Measurements from ENCODE around the gene CACNA1H.

The CACNA1H gene

GRCh38 chr16:1117176-1117900 is 35.6 kb upstream of the CACNA1H start:
- H3K27me3 ChIP-seq (ENCODE audit: control insufficient read depth, low read length): no peaks in the 10 kb centered on the region
- no peak overlapping the region for H3K4me2 ChIP-seq (ENCODE audit: low read length)
- no peaks in the 10 kb centered on the region for H4K20me1 ChIP-seq (ENCODE audit: control insufficient read depth, insufficient read depth, low read depth, low read length)
- no peak overlapping the region for H3K4me3 ChIP-seq (ENCODE audit: low read length)
- no peaks in the 10 kb centered on the region for H3K79me2 ChIP-seq (ENCODE audit: control insufficient read depth, low read length)
- H3K4me1 ChIP-seq (ENCODE audit: control insufficient read depth, low read length): peaks cover 12% of the 10 kb centered on the region
- H3K9me3 ChIP-seq (ENCODE audit: control insufficient read depth, insufficient read depth, low read length): no peaks in the 10 kb centered on the region
- no peaks in the 10 kb centered on the region for H3K9me2 ChIP-seq (replicated peaks; ENCODE audit: control insufficient read depth, low read length)
- TF ChIP-seq EZH2phosphoT487 (IDR thresholded peaks at IDR 0.05; ENCODE audit: borderline replicate concordance, low read length): no peak
- TF ChIP-seq CTCF (IDR thresholded peaks at IDR 0.05; ENCODE audit: low read depth, low read length, poor library complexity, severe bottlenecking): no peak
- no peaks in the 10 kb centered on the region for H3F3A ChIP-seq (ENCODE audit: control insufficient read depth, insufficient read depth)
- H3K36me3 ChIP-seq (ENCODE audit: control insufficient read depth, low read length): no peaks in the 10 kb centered on the region
- H3K27ac ChIP-seq (ENCODE audit: low read depth, low read length): no peak overlapping the region

GRCh38 chr16:1117926-1118325 is 35.0 kb upstream of the CACNA1H start:
- Histone ChIP-seq H3K36me3 (ENCODE audit: control insufficient read depth, low read length) (no peaks in the 10 kb centered on the region), H3K9me3 (ENCODE audit: control insufficient read depth, insufficient read depth, low read length) (no peaks in the 10 kb centered on the region), H3F3A (ENCODE audit: control insufficient read depth, insufficient read depth) (no peaks in the 10 kb centered on the region), H3K79me2 (ENCODE audit: control insufficient read depth, low read length) (no peaks in the 10 kb centered on the region), H3K9me2 (replicated peaks; ENCODE audit: control insufficient read depth, low read length) (no peaks in the 10 kb centered on the region), H4K20me1 (ENCODE audit: control insufficient read depth, insufficient read depth, low read depth, low read length) (no peaks in the 10 kb centered on the region; the same call in 1 of the 2 replicates), H3K4me3 (ENCODE audit: low read length) (no peak overlapping the region), H3K27me3 (ENCODE audit: control insufficient read depth, low read length) (no peaks in the 10 kb centered on the region), H3K4me2 (ENCODE audit: low read length) (no peak overlapping the region), H3K27ac (ENCODE audit: low read depth, low read length) (no peak overlapping the region), H3K4me1 (ENCODE audit: control insufficient read depth, low read length) (peaks cover 12% of the 10 kb centered on the region)
- no peak for TF ChIP-seq CTCF (IDR thresholded peaks at IDR 0.05; ENCODE audit: low read depth, low read length, poor library complexity, severe bottlenecking)
- TF ChIP-seq EZH2phosphoT487 (IDR thresholded peaks at IDR 0.05; ENCODE audit: borderline replicate concordance, low read length): no peak

- Histone ChIP-seq H3K36me3 (ENCODE audit: control insufficient read depth, low read length) (no peaks in the 10 kb centered on the region), H3F3A (ENCODE audit: control insufficient read depth, insufficient read depth) (no peaks in the 10 kb centered on the region), H3K4me1 (ENCODE audit: control insufficient read depth, low read length) (peaks cover 12% of the 10 kb centered on the region), H3K4me2 (ENCODE audit: low read length) (no peak overlapping the region), H3K9me3 (ENCODE audit: control insufficient read depth, insufficient read depth, low read length) (no peaks in the 10 kb centered on the region), H3K79me2 (ENCODE audit: control insufficient read depth, low read length) (no peaks in the 10 kb centered on the region), H4K20me1 (ENCODE audit: control insufficient read depth, insufficient read depth, low read depth, low read length) (no peaks in the 10 kb centered on the region; the same call in 1 of the 2 replicates), H3K4me3 (ENCODE audit: low read length) (no peak overlapping the region), H3K9me2 (replicated peaks; ENCODE audit: control insufficient read depth, low read length) (no peaks in the 10 kb centered on the region), H3K27me3 (ENCODE audit: control insufficient read depth, low read length) (no peaks in the 10 kb centered on the region), H3K27ac (ENCODE audit: low read depth, low read length) (no peak overlapping the region)
- TF ChIP-seq CTCF (IDR thresholded peaks at IDR 0.05; ENCODE audit: low read depth, low read length, poor library complexity, severe bottlenecking) (no peak), EZH2phosphoT487 (IDR thresholded peaks at IDR 0.05; ENCODE audit: borderline replicate concordance, low read length) (no peak)
These were observed 33.8 kb upstream of the CACNA1H start for GRCh38 chr16:1119129-1119528.

Measured in DOHH2 (cell line).